Ovary (tissue), 3 donors: ENCODE data around the gene CIITA.

Source experiments
- EP300 ChIP-seq: sonication (generic); formaldehyde crosslinking; IDR thresholded peaks from one replicate; pipeline ENCODE4 v1.6.1; 2017; ENCODE audit warnings: antibody characterized with exemption
- POLR2A ChIP-seq: fragments of 450-650 bp; IDR thresholded peaks from one replicate; pipeline ENCODE4 v1.6.1; 2017; ENCODE audit warnings: antibody characterized with exemption, mild to moderate bottlenecking, moderate library complexity
- TF ChIP-seq, protein P1 (sequence below), 3 donors: fragments of 450-650 bp in 2 of 3; fragments of 200-600 bp in 1 of 3; IDR thresholded peaks; one replicate each; pipeline versions ENCODE4 v1.5.1 to v1.8.0; 2016 to 2022; ENCODE audit warnings: antibody characterized with exemption in 3 of 3, mild to moderate bottlenecking in 1 of 3
- donor health status: DM: no; HTN: no; CAD: no.

DNA sequence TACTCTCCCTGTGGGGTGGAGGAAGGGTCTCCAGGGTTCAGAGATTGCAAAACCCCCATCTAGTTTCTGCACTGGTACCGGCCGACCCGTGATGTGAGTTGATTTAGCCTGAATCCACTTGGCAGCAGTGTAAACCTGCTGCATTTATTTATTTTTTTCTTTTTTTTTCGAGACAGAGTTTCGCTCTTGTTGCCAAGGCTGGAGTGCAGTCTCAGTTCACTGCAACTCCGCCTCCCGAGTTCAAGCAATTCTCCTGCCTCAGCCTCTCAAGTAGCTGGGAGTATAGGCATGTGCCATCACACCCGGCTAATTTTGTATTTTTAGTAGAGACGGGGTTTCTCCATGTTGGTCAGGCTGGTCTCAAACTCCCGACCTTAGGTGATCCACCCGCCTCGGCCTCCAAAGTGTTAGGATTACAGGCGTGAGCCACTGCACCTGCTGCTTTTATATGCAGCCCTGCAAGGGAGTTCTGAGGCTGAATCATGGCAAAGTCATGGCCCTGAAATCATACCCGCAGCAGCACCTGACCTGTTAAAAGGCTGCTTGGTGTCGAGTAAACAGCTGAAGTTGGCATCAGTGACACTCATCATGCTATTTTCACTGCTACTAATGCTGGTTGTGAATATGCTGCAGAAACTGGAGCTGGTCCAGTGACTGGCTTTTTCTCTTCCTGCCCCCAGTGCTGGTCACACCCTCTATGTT lies 43.9 kb downstream of the CIITA start:
- TF ChIP-seq, protein P1, sequence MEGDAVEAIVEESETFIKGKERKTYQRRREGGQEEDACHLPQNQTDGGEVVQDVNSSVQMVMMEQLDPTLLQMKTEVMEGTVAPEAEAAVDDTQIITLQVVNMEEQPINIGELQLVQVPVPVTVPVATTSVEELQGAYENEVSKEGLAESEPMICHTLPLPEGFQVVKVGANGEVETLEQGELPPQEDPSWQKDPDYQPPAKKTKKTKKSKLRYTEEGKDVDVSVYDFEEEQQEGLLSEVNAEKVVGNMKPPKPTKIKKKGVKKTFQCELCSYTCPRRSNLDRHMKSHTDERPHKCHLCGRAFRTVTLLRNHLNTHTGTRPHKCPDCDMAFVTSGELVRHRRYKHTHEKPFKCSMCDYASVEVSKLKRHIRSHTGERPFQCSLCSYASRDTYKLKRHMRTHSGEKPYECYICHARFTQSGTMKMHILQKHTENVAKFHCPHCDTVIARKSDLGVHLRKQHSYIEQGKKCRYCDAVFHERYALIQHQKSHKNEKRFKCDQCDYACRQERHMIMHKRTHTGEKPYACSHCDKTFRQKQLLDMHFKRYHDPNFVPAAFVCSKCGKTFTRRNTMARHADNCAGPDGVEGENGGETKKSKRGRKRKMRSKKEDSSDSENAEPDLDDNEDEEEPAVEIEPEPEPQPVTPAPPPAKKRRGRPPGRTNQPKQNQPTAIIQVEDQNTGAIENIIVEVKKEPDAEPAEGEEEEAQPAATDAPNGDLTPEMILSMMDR (IDR thresholded peaks at IDR 0.05) = no peak
- TF ChIP-seq POLR2A (no peak), EP300 (no peak)
